Left ventricle myocardium superior (tissue), 1 donor: Measurements from ENCODE around the gene CDK14. TPM values are rescaled to one million over a fixed set of nuclear protein-coding genes. Genes with fewer than 3 reads are reported as not detected.
"Not testable (repeated sequence)": the region's sequence is repeated elsewhere in the genome, so short reads cannot be mapped to it uniquely, and the experiment has no call there.

Experiments
- ATAC-seq: fragments of 200-7000 bp; cut with Tn5 transposase; one replicate; pipeline ENCODE4 v1.9.1; 2020; ENCODE audit warnings: mild to moderate bottlenecking, moderate library complexity
- DNase-seq: peaks from one replicate; pipeline ENCODE4 v3.0.0-alpha.2; 2020
- intact Hi-C: fragments of 100-400 bp; cut with micrococcal nuclease; formaldehyde crosslinking; loops from one replicate; pipeline ENCODE4 v1.11.0; 2022
- total RNA-seq: library from RNA; stranded (reverse); fragmentation: NEBNext Ultra II Directional; extraction: Animal tissue kit (Norgen Biotek cat#: 25700); gene quantifications from one replicate; pipeline ENCODE4 v1.2.1, GENCODE V29; 2021
- donor health status: DM: no; HTN: yes; CAD: no; lungs with severe emphysema.

Gene CDK14
- total RNA-seq, 1 donor from 2014 or later = 23.9 TPM

- DNase-seq (no peak), ATAC-seq (no peak)
- intact Hi-C loops = no loop called here
Measured at GRCh38 chr7:90705391-90706071, 109.4 kb downstream of the CDK14 start.

DNA sequence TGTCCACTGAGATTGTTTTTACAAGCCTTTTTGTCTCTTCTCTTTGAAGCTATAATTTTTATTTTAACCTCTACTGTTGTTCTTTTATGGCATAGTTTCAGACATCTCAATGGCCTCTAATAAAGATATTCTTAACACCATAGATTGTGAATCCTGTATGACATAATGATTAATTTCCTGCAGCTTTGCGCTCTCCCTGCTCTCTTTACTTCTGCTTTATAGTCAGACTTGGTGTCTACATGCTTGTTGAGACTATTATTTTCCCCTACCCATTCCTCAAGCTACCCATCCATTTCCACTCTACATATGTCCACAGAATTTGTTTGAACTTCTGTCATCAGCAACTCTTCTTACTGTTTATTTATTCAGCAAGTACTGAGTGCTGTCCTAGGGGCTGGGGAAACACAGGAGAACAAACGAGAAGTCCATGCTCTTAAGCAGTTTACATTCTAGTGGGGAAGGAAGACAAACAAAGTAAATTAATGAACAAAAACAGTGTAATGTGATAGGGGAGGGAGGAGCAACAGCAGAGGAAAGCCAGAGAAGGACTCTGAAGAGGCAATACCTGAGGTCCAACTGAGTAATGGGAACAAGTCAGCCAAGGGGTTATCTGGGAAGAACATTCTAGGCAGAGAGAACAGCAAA is 110.1 kb downstream of the CDK14 start:
- no peak for DNase-seq
- intact Hi-C loops = no loop called here
- no peak for ATAC-seq

- ATAC-seq (no peak), DNase-seq (no peak)
- intact Hi-C loops = no loop called here
Measured at GRCh38 chr7:90708841-90709317, 112.8 kb downstream of the CDK14 start.

DNA sequence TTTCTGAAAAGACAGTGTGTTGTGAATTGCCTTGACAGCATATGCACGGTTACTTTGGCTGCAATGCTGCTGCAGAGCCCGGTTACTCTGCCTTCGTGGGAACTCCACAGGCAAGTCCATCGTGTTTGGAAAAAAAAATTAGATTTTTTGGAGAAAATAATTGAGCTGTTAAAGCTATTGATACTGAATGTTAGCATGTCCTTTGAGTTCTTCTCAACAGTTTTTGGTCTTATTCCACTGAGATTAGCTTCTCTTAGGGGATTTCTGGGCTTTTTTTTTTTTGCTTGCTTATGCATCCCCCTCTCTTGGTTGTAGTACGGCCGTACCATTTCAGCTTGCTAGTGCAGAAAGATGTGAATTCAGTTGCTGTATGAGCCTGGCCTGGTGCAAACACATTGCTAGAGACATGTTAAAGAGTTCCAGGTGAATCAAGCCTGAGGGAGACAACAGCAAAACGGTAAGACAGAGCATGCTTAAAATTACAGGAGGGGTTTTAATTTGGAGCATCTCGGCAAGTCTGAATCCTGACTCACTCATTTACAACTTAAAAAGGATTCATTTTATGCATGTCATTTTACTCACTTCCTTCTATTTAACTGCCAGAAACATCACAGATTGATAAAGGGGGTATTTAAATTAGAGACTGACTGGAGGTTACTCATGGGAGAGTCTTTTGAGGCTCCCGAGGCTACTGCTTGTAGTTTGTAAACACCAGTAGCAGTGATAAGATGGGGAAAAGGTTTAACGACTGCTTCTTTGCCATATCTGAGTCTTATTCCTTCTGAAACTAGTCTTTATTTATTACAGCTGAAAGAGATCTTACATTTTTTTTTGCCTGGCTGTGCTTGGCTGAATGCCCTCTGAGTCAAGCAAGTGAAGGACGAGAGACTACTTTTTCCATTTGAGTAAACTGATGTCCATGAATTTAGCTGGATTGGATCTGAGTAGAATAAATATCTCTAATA is 113.7 kb downstream of the CDK14 start:
- ATAC-seq (peak; percentile 60), DNase-seq (no peak)
- intact Hi-C loops = no loop called here

- no peak for ATAC-seq
- intact Hi-C loops = no loop called here
- DNase-seq = no peak
Measured at GRCh38 chr7:90710466-90710850, 114.3 kb downstream of the CDK14 start.

DNA sequence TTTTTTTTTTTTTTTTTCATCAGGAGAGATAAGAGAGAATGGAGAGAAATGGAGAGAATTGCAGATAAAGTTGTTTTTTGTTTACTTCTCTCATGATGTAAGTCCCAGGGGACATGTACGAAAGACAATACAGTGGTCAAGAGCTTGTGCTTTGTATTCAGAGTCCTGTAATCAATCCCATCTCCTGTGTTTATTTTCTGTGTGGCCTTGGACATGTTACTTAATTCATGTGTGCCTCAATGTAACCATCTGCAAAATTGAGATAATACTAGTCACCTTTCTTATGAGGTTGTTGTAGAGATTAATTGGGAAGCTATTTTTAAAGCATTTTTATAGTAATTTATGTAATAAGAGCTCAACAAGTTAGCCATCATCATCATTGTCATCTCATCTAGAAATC is 117.5 kb downstream of the CDK14 start:
- intact Hi-C loops = no loop called here
- DNase-seq (no peak), ATAC-seq (no peak)

DNA sequence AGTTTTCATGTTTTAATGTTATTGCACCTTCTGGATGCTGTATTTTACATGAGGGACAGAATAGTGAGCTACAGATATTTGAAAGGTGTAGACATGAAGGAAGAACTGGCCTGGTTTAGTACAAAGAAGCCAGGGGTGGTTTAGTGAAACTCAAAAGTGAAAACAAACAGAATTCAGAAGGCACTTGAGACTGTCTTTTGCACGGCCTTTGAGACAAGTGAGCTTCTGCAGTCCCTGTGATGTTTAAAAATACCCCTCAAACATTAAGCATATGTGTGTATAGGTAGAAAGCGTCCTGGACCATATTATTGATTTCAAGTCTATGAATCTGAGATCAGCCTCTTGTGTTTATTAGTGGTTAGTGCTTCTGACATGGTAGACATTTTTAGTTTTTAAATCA is 118.9 kb downstream of the CDK14 start:
- intact Hi-C loops = no loop called here
- DNase-seq = no peak
- ATAC-seq = peak; percentile 24

DNA sequence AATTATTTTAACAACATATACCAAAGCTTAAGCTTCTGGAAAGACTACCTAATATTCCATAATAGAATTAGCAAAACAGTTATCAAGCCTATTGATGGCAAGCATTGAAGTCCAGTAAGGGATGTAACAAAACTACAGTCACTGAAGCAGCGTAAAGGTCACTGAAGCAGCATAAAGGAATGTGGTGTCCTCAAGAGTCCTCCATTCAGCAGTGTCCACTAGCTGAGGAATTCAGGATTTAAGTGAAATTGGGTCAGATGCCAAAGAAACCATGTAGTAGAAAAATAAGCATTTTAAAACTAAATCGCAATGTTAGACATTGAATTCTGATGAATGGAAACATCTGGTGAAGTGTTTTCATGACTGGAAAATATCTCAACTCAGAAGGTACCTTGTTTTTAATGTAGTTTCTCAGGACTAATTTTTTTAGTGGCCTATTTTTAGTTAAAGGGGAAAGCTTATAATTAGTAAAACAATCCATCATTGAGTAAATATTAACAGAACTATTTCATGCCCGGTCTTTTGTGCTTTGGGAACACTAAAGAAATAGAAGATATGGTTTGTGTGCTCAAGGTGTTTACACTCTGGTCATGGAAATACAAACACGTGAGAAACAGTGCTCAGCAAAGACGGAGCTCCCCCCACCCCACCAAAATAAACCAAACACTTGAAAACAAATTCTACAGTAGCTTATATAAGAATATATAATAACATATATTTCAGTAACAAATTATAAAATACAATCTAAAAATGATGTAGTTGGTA is 121.4 kb downstream of the CDK14 start:
- intact Hi-C loops = no loop called here
- ATAC-seq (no peak), DNase-seq (no peak)

GRCh38 chr7:90719155-90719554 is 123.0 kb downstream of the CDK14 start:
- no peak for ATAC-seq
- no peak for DNase-seq
- intact Hi-C loops = no loop called here

- peak; percentile 74 for ATAC-seq
- intact Hi-C loops = no loop called here
- no peak for DNase-seq
Measured at GRCh38 chr7:90720984-90721760, 125.1 kb downstream of the CDK14 start.

DNA sequence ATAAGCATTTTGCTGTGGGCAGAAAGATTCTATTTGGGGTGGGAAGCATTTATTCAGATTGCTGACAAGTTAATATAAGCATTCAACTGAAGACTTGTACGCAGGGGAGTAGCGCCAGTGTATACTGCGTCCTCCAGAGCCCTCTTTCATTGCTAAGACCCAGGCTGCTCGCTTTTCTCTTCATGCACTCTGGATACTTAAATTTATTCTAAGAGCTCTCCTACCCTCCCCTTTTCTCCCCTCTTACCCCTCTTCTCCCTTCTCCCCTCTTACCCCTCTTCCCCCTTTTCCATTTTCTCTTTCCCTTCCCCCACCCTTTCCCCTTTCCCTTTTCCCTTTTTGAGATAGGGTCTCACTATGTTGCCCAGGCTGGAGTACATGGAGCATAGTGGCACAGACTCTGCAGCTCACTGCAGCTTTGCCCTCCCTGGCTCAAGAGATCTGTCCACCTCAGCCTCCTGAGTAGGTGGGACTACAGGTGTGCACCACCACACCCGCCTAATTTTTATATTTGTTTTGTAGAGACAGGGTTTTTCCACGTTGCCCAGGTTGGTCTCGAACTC is 125.8 kb downstream of the CDK14 start:
- DNase-seq = no peak
- intact Hi-C loops = no loop called here
- no peak for ATAC-seq

DNA sequence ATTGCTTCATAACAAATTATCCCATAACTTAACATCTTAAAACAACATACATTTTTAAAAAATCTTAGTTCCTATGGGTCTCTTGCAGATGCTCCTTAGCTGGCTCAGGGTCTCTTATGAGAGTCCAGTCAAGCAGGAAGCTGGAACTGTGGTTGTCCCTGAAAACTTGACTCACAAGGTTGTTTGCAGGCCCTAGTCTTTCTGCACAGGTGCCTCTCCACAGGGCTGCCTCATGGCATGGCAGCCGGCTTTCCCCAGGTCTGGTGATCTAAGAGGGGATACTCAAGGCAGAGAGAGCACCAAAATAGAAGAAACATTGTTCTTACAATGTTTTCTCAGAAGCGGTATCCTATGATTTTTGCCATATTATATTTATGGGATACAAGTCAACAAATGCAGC is 127.1 kb downstream of the CDK14 start:
- ATAC-seq = no peak
- intact Hi-C loops = no loop called here

GRCh38 chr7:90723866-90724265 is 127.7 kb downstream of the CDK14 start:
- ATAC-seq (no peak), DNase-seq (no peak)
- intact Hi-C loops = no loop called here

More for the DNA sequence above, 127.1 kb downstream of the CDK14 start:
- DNase-seq = no peak

- DNase-seq (no peak), ATAC-seq (no peak)
- intact Hi-C loops = no loop called here
Measured at GRCh38 chr7:90726120-90726519, 130.0 kb downstream of the CDK14 start.

- ATAC-seq (peak; percentile 95), DNase-seq (no peak)
- intact Hi-C loops = no loop called here
Measured at GRCh38 chr7:90726623-90727022, 130.5 kb downstream of the CDK14 start.

GRCh38 chr7:90727412-90727811 is 131.3 kb downstream of the CDK14 start:
- intact Hi-C loops = no loop called here
- no peak for DNase-seq
- no peak for ATAC-seq

- no peak for DNase-seq
- intact Hi-C loops = no loop called here
- no peak for ATAC-seq
Measured at GRCh38 chr7:90728568-90728967, 132.4 kb downstream of the CDK14 start.

DNA sequence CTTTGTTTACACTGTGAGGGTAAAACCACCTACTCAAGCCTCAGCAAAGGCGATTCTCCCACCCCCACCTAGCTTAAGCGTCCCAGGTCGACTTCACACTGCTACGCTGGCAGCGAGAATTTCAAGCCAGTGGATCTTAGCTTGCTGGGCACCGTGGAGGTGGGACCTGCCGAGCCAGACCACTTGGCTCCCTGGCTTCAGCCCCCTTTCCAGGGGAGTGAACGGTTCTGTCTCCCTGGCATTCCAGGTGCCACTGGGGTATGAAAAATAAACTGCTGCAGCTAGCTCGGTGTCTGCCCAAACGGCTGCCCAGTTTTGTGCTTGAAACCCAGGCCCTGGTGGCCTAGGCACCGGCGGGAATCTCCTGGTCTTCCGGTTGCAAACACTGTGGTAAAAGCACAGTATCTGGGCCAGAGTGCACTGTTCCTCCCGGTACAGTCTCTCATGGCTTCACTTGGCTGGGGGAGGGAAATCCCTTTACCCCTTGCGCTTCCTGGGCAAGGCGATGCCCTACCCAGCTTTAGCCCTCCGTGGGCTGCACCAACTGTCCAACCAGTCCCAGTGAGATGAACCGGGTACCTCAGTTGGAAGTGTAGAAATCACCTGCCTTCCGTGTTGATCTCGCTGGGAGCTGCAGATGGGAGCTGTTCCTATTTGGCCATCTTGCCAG is 139.6 kb downstream of the CDK14 start:
- intact Hi-C loops, DNase-seq, ATAC-seq: not testable (repeated sequence)
